ENCODE measurements around the gene LAD1.

GRCh38 chr1:201396861-201397464 is 2.2 kb downstream of the LAD1 start:
- TF ChIP-seq POLR2A (IDR thresholded peaks at IDR 0.05) (peak in 1 of 2 donors; percentile 18), CTCF (IDR thresholded peaks at IDR 0.05) (no peak), POLR2AphosphoS5 (IDR thresholded peaks at IDR 0.05; ENCODE audit: insufficient read depth in 1 of 2, low read depth in 1 of 2) (peak in 1 of 2 donors; percentile 52)

Measured in vagina (tissue), 2 donors.